ENCODE measurements around the gene SERINC2. TPM values are rescaled to one million over a fixed set of nuclear protein-coding genes. Genes with fewer than 3 reads are reported as not detected.

Gene SERINC2
- total and polyA plus RNA-seq, 10 of the 15 experiments (the other 5 are each of a cell fraction or from before 2014, with no cell fraction given): 0.02 to 9.4 (median 0.50) TPM

DNA sequence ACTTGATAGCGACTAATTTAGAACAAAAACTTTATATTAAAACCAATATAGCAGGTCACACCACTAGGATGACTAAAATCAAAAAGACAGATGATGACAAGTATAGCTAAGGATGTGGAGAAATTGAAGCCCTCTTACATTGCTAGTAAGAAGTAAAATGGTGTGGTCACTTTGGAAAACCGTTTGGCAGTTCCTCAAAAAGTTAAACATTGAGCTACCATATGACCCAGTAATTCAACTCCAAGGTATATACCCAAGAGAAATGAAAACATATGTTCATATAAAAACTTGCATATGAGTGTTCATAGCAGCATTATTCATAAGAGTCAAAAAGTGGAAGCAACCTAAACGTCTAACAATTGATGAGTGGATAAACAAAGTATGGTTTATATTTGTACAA, 13.0 kb upstream of the SERINC2 start:
- ChIA-PET CTCF (interaction anchor here (0.8 kb wide), 1 partner anchor 149 kb away, joined by 4 read pairs; no protein-coding TSS in a partner anchor), RAD21 (ENCODE audit: unreplicated experiment) (no interaction called here), SMC1A (ENCODE audit: uncharacterized antibody, unreplicated experiment) (no interaction called here), POLR2A (no interaction called here)
- no peaks in the 10 kb centered on the region for H3K36me3 ChIP-seq (ENCODE audit: control insufficient read depth in 2 of 2, insufficient read depth in 2 of 2, low read length in 1 of 2)
- no peaks in the 10 kb centered on the region for H3K9me3 ChIP-seq (replicated peaks; ENCODE audit: control insufficient read depth, insufficient read depth, low read length)
- intact Hi-C loops (cut with micrococcal nuclease; ENCODE audit: unreplicated experiment): no loop called here
- H3K4me2 ChIP-seq (ENCODE audit: control insufficient read depth, insufficient read depth): no peak overlapping the region
- no peak for FAIRE-seq
- H2AFZ ChIP-seq (ENCODE audit: control insufficient read depth, low read depth, low read length): no peak overlapping the region
- H3K27ac ChIP-seq (ENCODE audit: control insufficient read depth, insufficient read depth): no peak overlapping the region
- no peaks in the 10 kb centered on the region for H3K27me3 ChIP-seq (replicated peaks in 1 of 2; ENCODE audit: control insufficient read depth in 2 of 2, insufficient read depth in 2 of 2, low read length in 1 of 2)
- H3K9ac ChIP-seq (ENCODE audit: control insufficient read depth, insufficient read depth, low read length): no peak overlapping the region
- no peaks in the 10 kb centered on the region for H3K79me2 ChIP-seq (ENCODE audit: control insufficient read depth, insufficient read depth, low read length)
- H4K20me1 ChIP-seq (ENCODE audit: control insufficient read depth, insufficient read depth): no peaks in the 10 kb centered on the region
- in situ Hi-C loops (cut with MboI): no loop called here
- no peak for ATAC-seq
- H3K4me3 ChIP-seq: no peak overlapping the region
- H3K4me1 ChIP-seq (ENCODE audit: control insufficient read depth, insufficient read depth, low read length): peaks cover under 1% of the 10 kb centered on the region
- no TSS peak for BruUV-seq (replicated peaks)
- DNase-seq (ENCODE audit: low read depth, low spot score): no peak
- TF ChIP-seq JUNB (IDR thresholded peaks at IDR 0.05) (no peak), MEF2B (IDR thresholded peaks at IDR 0.05; ENCODE audit: partially characterized antibody, poor library complexity, severe bottlenecking) (no peak), SMC3 (IDR thresholded peaks at IDR 0.05; ENCODE audit: borderline replicate concordance, low read length) (no peak), RUNX3 (IDR thresholded peaks at IDR 0.05; ENCODE audit: low read length) (no peak), HCFC1 (IDR thresholded peaks at IDR 0.05; ENCODE audit: low read length) (no peak), SIN3A (IDR thresholded peaks at IDR 0.05; ENCODE audit: low read depth, low read length) (no peak), DPF2 (IDR thresholded peaks at IDR 0.05) (no peak), RB1 (IDR thresholded peaks at IDR 0.05; ENCODE audit: borderline replicate concordance) (no peak), SMAD5 (IDR thresholded peaks at IDR 0.05; ENCODE audit: low read depth) (no peak), HDAC2 (IDR thresholded peaks at IDR 0.05) (no peak), NBN (IDR thresholded peaks at IDR 0.05) (no peak), SRF (IDR thresholded peaks at IDR 0.05; ENCODE audit: low read depth in 2 of 2, low read length in 2 of 2) (no peak)
- TF ChIP-seq, protein P1, sequence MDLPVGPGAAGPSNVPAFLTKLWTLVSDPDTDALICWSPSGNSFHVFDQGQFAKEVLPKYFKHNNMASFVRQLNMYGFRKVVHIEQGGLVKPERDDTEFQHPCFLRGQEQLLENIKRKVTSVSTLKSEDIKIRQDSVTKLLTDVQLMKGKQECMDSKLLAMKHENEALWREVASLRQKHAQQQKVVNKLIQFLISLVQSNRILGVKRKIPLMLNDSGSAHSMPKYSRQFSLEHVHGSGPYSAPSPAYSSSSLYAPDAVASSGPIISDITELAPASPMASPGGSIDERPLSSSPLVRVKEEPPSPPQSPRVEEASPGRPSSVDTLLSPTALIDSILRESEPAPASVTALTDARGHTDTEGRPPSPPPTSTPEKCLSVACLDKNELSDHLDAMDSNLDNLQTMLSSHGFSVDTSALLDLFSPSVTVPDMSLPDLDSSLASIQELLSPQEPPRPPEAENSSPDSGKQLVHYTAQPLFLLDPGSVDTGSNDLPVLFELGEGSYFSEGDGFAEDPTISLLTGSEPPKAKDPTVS (IDR thresholded peaks at IDR 0.05; ENCODE audit: low read depth, low read length): no peak
- 2% methylated on average over 3 of the region's 3 CpGs for WGBS (ENCODE audit: insufficient coverage, insufficient replicate concordance, low lambda C conversion rate, missing lambda C conversion rate)
